HG02623 (cell line): ENCODE measurements around the gene DCBLD2.

Experiments used
- ATAC-seq: cut with Tn5 transposase; IDR thresholded peaks from one replicate; pipeline ENCODE4 v1.9.1; 2021; ENCODE audit warnings: moderate library complexity; ENCODE audit not compliant: unreplicated experiment

The DCBLD2 gene

GRCh38 chr3:98799479-98799878 lies 102.0 kb downstream of the DCBLD2 start:
- no peak for ATAC-seq

- no peak for ATAC-seq
Observed at GRCh38 chr3:98798820-98799219, 102.7 kb downstream of the DCBLD2 start.

GRCh38 chr3:98797905-98798304 lies 103.6 kb downstream of the DCBLD2 start:
- no peak for ATAC-seq

- ATAC-seq = no peak
Observed at GRCh38 chr3:98796334-98796733, 105.2 kb downstream of the DCBLD2 start.

DNA sequence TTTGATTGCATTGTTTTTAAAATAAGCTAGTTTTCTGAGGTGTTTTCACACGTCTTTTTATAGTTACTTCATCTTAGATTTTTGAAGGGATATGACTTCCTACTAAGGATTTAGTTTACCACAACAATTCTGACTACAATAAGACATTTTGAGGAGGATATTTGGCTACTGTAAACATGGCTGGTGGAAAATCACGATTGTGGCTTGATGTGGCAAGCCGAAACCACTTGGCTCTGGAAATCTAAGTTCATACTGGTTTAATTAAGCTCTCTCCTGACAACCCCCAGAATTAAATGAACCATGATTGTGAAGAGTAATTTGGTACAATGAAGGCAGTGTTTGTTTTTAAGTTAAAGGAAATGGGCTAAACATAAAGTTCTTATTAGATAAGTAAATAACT lies 107.5 kb downstream of the DCBLD2 start:
- no peak for ATAC-seq

DNA sequence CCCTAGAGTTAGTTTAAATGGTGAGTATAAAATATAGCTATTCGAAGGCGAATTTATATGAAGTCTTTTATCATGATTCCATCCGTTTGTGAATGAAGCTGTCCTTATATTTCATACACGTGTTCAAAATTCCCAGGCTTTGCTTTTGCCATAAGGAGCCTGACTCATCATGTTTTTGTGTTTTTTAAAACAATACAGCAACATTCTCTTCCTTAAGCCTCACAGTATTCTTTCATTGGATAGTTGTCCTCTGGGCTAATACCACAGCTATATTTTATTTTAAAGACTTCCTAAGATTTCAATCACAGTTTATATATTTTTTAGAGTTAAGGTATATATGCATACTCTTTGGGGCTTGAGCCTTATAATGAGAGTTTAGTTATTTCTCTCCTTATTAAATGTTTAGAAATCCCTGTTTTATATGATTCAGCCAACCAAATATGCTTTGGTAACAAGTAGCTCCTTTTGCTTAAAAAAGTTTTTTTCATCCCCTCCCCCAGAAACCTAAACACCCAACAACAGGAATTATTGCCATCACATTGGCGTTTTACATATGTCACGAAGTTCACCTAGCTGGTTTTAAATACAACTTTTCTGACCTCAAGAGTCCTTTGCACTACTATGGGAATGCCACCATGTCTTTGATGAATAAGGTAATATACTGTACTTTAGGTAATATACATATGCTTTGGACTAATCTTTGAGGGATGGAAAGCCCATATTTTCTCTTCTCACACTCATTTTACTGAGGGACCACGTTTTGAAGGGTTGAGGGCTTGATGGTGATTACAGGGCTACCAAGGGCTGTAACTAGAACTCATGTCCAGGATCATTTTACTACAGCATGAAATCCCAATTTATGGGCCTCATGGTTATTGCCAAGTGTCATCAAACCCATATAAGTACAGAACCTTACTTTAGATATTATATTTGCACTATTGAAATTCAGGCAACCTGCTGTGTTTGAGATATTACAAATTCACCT lies 109.9 kb downstream of the DCBLD2 start:
- no peak for ATAC-seq

DNA sequence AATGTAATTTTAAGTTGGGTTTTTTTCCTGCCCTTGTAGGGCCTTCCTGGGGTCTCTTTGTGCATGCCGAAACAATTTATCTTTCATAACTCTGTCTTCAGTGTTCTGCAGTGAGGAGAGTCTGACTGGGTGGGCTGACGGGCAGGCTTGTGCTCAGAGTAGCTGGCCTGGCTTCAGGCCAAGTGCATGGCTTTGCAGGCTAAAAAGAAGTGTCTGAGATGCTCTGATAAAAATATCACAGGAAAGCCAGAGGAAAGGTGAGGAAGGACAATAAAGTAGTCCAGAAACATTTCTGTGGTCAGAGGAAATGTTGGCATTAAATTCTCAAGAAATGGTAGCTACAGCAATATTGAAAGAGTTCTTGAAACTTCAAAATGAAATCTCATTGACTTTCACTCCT lies 112.8 kb downstream of the DCBLD2 start:
- ATAC-seq = no peak

DNA sequence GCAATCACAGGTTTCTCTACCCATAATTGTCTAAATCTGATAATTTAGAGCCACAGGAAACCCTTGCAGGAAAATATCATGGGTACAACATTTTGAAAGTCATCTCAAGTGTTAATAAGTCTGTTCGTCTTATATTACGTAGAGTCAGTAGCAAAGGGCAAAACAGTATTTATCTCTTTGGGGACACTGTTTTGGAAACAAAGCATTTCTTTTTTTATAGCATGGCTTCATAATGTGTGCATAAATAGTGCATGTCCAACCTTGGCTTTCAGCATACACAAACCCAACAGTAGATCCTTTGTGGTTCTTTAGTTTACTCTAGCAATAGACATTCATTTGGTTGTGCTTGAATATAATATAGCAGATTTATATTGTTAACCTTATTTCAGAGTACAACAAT lies 114.3 kb downstream of the DCBLD2 start:
- no peak for ATAC-seq

GRCh38 chr3:98786364-98787006 lies 115.0 kb downstream of the DCBLD2 start:
- no peak for ATAC-seq

DNA sequence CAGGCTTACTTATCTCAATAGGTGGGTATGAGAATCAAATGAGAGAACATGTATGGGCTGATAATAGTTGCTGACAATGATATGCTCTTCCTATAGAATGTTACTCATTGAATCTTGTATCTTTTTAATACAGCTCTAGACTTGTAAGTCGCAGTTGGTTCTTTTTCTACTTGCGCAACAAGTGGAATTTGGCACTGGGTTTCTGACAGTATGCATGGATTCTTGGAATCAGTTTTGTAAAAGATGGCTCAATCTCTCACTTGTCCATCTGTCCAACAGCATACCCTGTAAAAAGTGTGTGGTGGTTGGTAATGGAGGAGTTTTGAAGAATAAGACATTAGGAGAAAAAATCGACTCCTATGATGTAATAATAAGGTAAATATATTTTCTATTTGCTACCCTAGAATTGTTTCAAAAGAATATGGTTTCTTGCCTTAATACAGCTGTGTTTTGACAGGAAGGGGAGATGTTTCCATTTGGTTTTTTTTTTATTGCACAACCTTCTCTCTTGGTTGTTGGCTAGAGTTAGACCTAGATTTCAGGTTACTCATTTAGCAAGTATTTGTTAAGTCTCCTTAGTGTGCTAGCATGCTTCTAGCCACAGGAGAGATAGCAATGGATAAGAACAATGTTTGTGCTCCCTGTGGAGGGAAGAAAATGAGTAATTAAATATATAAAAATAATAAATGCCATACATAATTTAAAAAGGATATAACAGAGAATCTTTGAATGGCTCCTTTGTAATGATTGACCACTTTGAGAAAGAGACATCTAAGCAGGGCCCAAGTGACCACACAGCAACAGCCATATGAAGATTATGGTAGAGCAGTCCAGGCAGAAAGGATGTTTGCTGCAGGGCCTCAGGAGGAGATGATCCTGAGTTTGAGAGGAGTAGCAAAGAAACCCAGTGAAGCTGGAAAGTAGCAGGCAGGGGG lies 116.6 kb downstream of the DCBLD2 start:
- no peak for ATAC-seq

DNA sequence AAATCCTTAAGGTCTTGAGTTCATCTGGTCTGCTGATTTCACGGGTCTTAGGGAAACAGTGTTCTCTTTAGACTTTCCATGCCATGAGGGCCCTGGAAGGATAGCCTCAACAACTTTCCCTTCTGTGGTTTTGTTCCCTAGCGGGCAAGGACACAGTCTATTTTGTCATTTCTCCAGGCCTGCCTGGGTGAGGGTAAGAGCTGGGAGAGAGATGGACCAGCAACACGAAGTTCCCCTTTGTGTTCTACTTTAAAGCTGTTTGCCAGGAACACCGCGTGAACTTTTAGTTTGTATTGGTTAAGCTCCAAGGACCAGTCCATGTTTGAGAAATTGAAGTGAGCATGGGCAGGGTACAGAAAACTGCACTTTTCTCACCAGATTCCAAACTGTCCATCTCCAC lies 117.5 kb downstream of the DCBLD2 start:
- ATAC-seq = no peak

GRCh38 chr3:98782824-98783500 lies 118.5 kb downstream of the DCBLD2 start:
- ATAC-seq = no peak

DNA sequence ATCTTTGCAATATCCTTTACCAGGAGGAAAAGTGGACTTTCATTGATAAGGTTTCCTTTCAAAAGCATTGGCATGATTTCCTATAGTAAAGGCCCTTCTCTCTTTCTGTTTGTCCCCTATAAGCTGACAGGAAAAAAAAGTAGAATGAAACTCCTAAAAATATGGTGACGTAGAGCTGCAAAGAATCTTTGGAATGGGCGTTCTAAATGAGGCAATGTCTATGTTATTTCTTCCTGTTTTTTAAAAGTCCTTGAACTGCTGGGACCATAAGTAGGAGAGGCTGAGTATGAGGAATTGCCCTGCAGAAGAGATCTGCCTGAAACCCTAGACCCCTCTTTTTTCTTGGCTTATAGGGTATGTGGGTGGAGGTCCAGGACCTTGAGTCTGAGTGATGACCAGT lies 121.2 kb downstream of the DCBLD2 start:
- no peak for ATAC-seq

GRCh38 chr3:98779541-98780335 lies 121.8 kb downstream of the DCBLD2 start:
- no peak for ATAC-seq

DNA sequence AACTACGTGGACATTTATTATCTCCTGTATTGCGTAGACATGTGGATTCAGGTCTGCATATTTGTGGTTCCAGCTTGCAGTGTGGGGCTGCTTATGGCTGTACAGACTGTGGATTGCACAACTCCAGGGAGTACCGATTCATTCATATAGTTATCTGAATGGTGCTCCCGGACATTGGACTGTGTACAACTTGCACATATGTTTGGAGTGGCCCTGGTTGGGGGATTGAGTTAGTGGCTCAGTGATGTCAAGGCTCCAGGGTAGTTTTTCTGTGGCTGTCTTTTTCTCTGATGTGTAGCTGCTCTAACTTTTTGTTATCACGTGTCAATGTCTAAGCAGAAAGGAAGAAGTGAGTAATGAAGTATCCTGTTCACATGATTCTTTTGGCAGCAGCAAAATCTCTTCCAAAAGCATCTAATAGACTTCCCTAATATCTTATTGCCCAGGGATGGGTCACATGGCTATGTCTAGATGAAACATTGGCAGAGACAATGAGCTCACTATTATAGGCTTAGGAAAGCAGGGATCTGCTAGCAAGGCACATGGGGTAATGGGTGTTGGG lies 122.6 kb downstream of the DCBLD2 start:
- ATAC-seq = no peak

DNA sequence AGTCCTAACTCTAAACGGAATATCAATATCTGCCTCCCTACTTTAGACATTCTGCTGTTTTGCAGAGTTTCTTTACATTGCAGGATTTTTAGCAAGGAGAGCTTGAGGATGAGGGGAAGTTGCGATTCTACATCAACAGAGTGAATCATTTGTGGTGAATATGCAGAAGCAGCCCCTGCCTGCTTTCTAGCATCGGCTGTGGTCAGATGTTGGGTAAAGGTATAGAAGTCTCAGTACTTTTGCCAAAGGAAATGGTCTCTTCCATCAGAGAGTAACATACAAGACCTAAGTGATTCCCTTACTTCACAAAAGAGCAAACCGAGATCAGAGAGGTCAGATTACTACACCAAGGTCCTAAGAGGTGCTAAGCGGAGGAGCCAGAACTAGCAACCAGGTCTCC lies 123.1 kb downstream of the DCBLD2 start:
- no peak for ATAC-seq

DNA sequence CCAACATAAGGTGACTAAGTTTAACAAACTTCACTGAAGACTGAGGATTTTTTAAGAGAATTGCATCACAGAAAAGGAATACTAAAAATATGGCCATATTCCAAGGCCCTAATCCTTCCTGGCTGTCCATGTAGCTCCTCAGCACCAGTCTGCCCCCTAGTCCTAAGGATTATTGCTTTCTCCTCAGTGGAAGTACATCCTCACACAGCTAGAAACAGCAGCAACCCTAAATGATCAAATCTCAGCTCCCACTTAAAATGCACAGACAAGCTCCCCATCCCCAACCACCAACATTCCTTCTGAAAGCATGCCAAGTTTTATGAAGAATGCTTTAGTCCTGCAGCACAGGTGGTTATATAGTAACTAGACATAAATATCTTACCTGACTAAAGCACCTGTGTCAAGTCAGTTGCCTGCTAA lies 123.7 kb downstream of the DCBLD2 start:
- ATAC-seq = no peak

DNA sequence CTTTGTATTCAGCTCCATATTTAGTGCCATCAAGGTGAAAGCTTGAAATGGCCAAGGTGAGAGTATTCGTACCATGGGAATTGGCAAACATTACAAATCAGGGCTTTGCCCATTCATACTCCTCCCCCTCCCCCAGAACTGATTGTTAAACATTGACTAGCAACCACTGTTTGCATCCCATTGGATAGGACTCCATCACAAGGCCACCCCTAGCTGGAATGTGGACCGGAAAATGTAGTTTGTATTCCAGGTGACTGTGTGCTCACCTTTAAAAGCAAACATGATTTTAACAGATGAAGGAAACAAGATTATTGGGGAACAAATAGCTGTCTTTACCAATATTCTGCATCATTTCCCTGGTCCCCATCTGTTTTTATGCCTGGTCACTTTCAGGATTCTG lies 124.2 kb downstream of the DCBLD2 start:
- ATAC-seq = no peak

DNA sequence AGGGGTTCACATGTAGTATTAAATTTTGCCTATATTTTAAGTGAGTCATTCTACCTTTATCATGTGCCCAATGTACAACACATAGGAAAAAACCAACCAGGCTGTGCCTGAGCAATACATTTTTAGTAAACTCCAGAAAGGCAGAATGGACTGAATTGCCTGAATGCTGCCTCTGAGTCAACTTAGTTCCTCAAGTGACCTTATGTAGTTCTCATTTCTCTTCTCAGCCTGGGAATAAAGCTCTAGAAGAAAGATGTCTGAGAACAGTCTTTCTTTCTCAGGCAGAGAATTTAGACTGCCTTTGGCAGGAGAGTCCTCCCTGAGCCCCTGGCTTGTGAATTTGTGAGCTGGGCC lies 125.4 kb downstream of the DCBLD2 start:
- no peak for ATAC-seq
